Measurements from ENCODE around the gene PTS.

- TF ChIP-seq CTCF (IDR thresholded peaks at IDR 0.05) (no peak), POLR2A (IDR thresholded peaks at IDR 0.05) (no peak)
Observed at GRCh38 chr11:112225753-112226061, 521 bp upstream of the PTS start.

Data from prostate gland (tissue), 2 donors.